HepG2 (cell line): Measurements from ENCODE around the gene ZNF561. TPM values are rescaled to one million over a fixed set of nuclear protein-coding genes. Genes with fewer than 3 reads are reported as not detected.

Experiments
- ADNP ChIP-seq: sonication (generic); formaldehyde crosslinking; IDR thresholded peaks from 2 replicates; pipeline ENCODE4 v1.4.0; 2020; ENCODE audit warnings: missing genetic modification reagents
- ATM ChIP-seq: fragments of 450-650 bp; IDR thresholded peaks from 2 replicates; pipeline ENCODE4 v1.7.1; 2017; ENCODE audit warnings: mild to moderate bottlenecking, borderline replicate concordance
- CCAR2 ChIP-seq: fragments of 200-400 bp; formaldehyde crosslinking; optimal IDR thresholded peaks from 2 replicates; pipeline ENCODE3; 2018; ENCODE audit warnings: low read depth, mild to moderate bottlenecking, low read length, moderate library complexity
- CHD2 ChIP-seq: IDR thresholded peaks from 2 replicates; pipeline ENCODE4 v1.6.1; 2011; ENCODE audit warnings: low read depth, low read length, improper control_type of control experiment
- FOXA1 ChIP-seq, 2 experiments: fragments of 450-650 bp in 1 of 2; sonication (generic) in 1 of 2; formaldehyde crosslinking in 1 of 2; IDR thresholded peaks; 2 replicates each; pipeline versions ENCODE4 v1.4.0 to v1.6.1; 2016 to 2020; ENCODE audit warnings: missing genetic modification reagents in 1 of 2
- HDAC6 ChIP-seq: fragments of 200-600 bp; sonication (generic); IDR thresholded peaks from 2 replicates; pipeline ENCODE4 v1.7.0; 2017; ENCODE audit warnings: mild to moderate bottlenecking, antibody characterized with exemption, low read length, low read depth
- HNRNPL ChIP-seq: fragments of 200-400 bp; formaldehyde crosslinking; IDR thresholded peaks from 2 replicates; pipeline ENCODE4 v1.6.1; 2017; ENCODE audit warnings: mild to moderate bottlenecking, low read depth, low read length
- HOXA3 ChIP-seq: sonication (generic); formaldehyde crosslinking; IDR thresholded peaks from 2 replicates; pipeline ENCODE4 v1.5.0; 2020; ENCODE audit warnings: missing genetic modification reagents
- JARID2 ChIP-seq: sonication (generic); formaldehyde crosslinking; IDR thresholded peaks from 2 replicates; pipeline ENCODE4 v1.8.1; 2023; ENCODE audit warnings: missing genetic modification reagents, inconsistent platforms; ENCODE audit not compliant: insufficient replicate concordance
- JUND ChIP-seq: sonication (generic); formaldehyde crosslinking; IDR thresholded peaks from 2 replicates; pipeline ENCODE4 v1.8.0; 2022; ENCODE audit warnings: mild to moderate bottlenecking, missing genetic modification reagents
- MIER2 ChIP-seq: IDR thresholded peaks from 2 replicates; pipeline ENCODE4 v1.6.1; 2016; ENCODE audit warnings: missing biosample characterization, missing genetic modification reagents
- MIER3 ChIP-seq: IDR thresholded peaks from 2 replicates; pipeline ENCODE4 v1.6.1; 2016; ENCODE audit warnings: missing compliant biosample characterization, borderline replicate concordance
- RFXAP ChIP-seq: sonication (generic); formaldehyde crosslinking; IDR thresholded peaks from 2 replicates; pipeline ENCODE4 v1.4.0; 2020; ENCODE audit warnings: missing genetic modification reagents, borderline replicate concordance
- SRSF4 ChIP-seq: fragments of 200-400 bp; formaldehyde crosslinking; IDR thresholded peaks from one replicate; pipeline ENCODE4 v1.6.1; 2018; ENCODE audit warnings: mild to moderate bottlenecking, low read depth, low read length, moderate library complexity; ENCODE audit not compliant: poor library complexity, severe bottlenecking
- WIZ ChIP-seq: sonication (generic); formaldehyde crosslinking; IDR thresholded peaks from 2 replicates; pipeline ENCODE4 v1.5.1; 2020; ENCODE audit warnings: mild to moderate bottlenecking, missing genetic modification reagents
- ZNF235 ChIP-seq: sonication (generic); formaldehyde crosslinking; IDR thresholded peaks from 2 replicates; pipeline ENCODE4 v1.8.1; 2023; ENCODE audit warnings: mild to moderate bottlenecking, missing genetic modification reagents, borderline replicate concordance
- ZNF296 ChIP-seq: sonication (generic); formaldehyde crosslinking; conservative IDR thresholded peaks from 2 replicates; pipeline ENCODE4 v1.5.0; 2020; ENCODE audit warnings: mild to moderate bottlenecking, missing genetic modification reagents
- ZNF543 ChIP-seq: sonication (generic); formaldehyde crosslinking; IDR thresholded peaks from 2 replicates; pipeline ENCODE4 v1.4.0; 2020; ENCODE audit warnings: mild to moderate bottlenecking, missing genetic modification reagents
- ZSCAN31 ChIP-seq: sonication (generic); formaldehyde crosslinking; IDR thresholded peaks from 2 replicates; pipeline ENCODE4 v1.5.0; 2020; ENCODE audit warnings: low read depth, mild to moderate bottlenecking, missing genetic modification reagents
- polyA plus RNA-seq, 8 experiments: library from polyadenylated mRNA; depleted of rRNA in 3 of 8; stranded (reverse) in 7 of 8; unstranded in 1 of 8; fragments of >200 nt; fragmentation: Illumina TruSeq in 4 of 8; extraction: Trizol in 4 of 8; gene quantifications; 2 replicates each; pipeline versions ENCODE4 v1.2.1 to v1.2.3, GENCODE V29; 2011 to 2016; ENCODE audit warnings: low read depth in 4 of 8, missing spikeins in 1 of 8, mixed read lengths in 1 of 8; ENCODE audit not compliant: insufficient read depth in 1 of 8
- total RNA-seq, 5 experiments: library from RNA; depleted of rRNA; stranded (reverse); fragments of >200 nt; fragmentation: Illumina TruSeq; extraction: Trizol; gene quantifications; 2 replicates each; pipeline ENCODE4 v1.2.3, GENCODE V29; 2016; ENCODE audit warnings: low read depth in 1 of 5
- TF ChIP-seq, protein P1 (sequence below): sonication (generic); formaldehyde crosslinking; IDR thresholded peaks from 2 replicates; pipeline ENCODE4 v1.4.0; 2020; ENCODE audit warnings: missing genetic modification reagents, low read depth, mild to moderate bottlenecking, borderline replicate concordance
- TF ChIP-seq, protein P2 (sequence below): sonication (generic); formaldehyde crosslinking; IDR thresholded peaks from 2 replicates; pipeline ENCODE4 v1.8.1; 2023; ENCODE audit warnings: missing genetic modification reagents, mild to moderate bottlenecking, borderline replicate concordance
- TF ChIP-seq, protein P3 (sequence below): sonication (generic); formaldehyde crosslinking; IDR thresholded peaks from 2 replicates; pipeline ENCODE4 v1.4.0; 2020; ENCODE audit warnings: mild to moderate bottlenecking, missing genetic modification reagents
- TF ChIP-seq, protein P4 (sequence below): sonication (generic); formaldehyde crosslinking; IDR thresholded peaks from 2 replicates; pipeline ENCODE4 v1.8.0; 2022; ENCODE audit warnings: missing genetic modification reagents, mild to moderate bottlenecking, borderline replicate concordance
- TF ChIP-seq, protein P5 (sequence below): sonication (generic); formaldehyde crosslinking; IDR thresholded peaks from 2 replicates; pipeline ENCODE4 v1.5.0; 2020; ENCODE audit warnings: missing genetic modification reagents, mild to moderate bottlenecking, borderline replicate concordance
- TF ChIP-seq, protein P6 (sequence below): IDR thresholded peaks from 2 replicates; pipeline ENCODE4 v1.6.1; 2018; ENCODE audit warnings: missing genetic modification reagents, mild to moderate bottlenecking, missing compliant biosample characterization

The ZNF561 gene
- total and polyA plus RNA-seq, 2 of the 13 experiments (the other 11 are each of a cell fraction or from before 2014, with no cell fraction given), result 19.8 to 35.1 TPM

DNA sequence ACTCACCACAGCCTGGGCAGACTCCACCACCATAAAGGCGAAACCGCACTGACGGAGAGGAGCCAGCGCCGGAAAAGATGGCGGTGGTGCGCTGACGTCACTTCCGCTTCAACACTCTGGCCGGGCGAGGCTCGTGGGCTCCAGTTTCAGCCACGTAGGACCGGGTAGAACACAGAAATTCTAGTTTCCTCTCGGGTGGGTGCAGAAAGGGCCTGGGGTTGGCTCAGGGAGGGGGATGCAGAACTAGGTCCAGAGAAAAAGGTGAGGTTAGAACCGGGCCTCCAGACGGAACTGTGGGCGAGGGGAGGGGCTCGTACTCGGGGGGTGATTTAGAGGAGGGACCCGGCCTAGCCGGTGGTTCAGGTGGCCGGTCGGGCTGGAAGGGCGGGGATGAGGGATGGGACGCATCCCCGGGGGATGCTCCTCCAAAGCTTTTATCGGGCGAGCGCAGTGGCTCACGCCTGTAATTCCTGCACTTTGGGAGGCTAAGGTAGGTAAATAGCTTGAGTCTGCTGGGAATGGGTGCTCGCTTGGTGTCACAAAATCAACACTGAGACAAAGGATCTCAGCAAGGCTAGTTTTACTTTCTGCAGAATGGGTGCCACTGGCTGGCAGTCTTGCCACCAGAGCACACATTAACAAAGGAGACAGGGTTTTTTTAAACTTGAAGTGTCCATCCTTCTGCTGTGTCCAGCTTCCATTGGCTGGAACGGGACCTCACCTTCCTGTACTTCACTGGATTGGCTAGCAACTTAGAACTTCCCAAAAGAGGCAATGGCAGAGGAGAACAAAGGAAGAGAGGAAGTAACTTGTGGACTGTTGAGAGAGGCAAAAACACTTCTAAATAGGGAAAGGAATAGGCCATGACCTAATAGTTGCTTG is at the start of gene ZNF561 (continued):
- no peak for TF ChIP-seq FOXA1 (IDR thresholded peaks at IDR 0.05)
- TF ChIP-seq FOXA1 (CRISPR knock-in tag; IDR thresholded peaks at IDR 0.05), result no peak
- peak; percentile 90 for TF ChIP-seq HOXA3
- TF ChIP-seq MIER3 (CRISPR knock-in tag), result peak; percentile 34; the same call in 1 of the 2 replicates
- no peak for TF ChIP-seq ATM
- TF ChIP-seq ZNF235 (CRISPR knock-in tag), result 0 out of 2 replicates have a peak, but pooled peaks have one; percentile 73
- 0 out of 2 replicates have a peak, but pooled peaks have one; percentile 19 for TF ChIP-seq HNRNPL
- TF ChIP-seq, protein P1, sequence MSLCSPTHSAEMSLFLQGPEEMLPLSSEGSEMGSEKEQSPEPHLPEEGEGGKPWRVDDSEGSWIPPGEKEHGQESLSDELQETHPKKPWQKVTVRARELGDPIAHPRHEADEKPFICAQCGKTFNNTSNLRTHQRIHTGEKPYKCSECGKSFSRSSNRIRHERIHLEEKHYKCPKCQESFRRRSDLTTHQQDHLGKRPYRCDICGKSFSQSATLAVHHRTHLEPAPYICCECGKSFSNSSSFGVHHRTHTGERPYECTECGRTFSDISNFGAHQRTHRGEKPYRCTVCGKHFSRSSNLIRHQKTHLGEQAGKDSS, result no peak
- TF ChIP-seq, protein P2, sequence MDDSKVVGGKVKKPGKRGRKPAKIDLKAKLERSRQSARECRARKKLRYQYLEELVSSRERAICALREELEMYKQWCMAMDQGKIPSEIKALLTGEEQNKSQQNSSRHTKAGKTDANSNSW (CRISPR knock-in tag), result no peak
- TF ChIP-seq HDAC6, result no peak
- no peak for TF ChIP-seq MIER2 (CRISPR knock-in tag)
- no peak for TF ChIP-seq ZNF296 (CRISPR knock-in tag)
- no peak for TF ChIP-seq JARID2
- TF ChIP-seq SRSF4, result no peak
- peak; percentile 55 for TF ChIP-seq RFXAP
- no peak for TF ChIP-seq ADNP (CRISPR knock-in tag)
- TF ChIP-seq CCAR2, result no peak
- TF ChIP-seq ZNF543 (CRISPR knock-in tag), result no peak
- TF ChIP-seq JUND (CRISPR knock-in tag), result 0 out of 2 replicates have a peak, but pooled peaks have one; percentile 59
- 0 out of 2 replicates have a peak, but pooled peaks have one; percentile 42 for TF ChIP-seq WIZ
- TF ChIP-seq, protein P3, sequence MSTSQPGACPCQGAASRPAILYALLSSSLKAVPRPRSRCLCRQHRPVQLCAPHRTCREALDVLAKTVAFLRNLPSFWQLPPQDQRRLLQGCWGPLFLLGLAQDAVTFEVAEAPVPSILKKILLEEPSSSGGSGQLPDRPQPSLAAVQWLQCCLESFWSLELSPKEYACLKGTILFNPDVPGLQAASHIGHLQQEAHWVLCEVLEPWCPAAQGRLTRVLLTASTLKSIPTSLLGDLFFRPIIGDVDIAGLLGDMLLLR (CRISPR knock-in tag), result no peak
- TF ChIP-seq, protein P4, sequence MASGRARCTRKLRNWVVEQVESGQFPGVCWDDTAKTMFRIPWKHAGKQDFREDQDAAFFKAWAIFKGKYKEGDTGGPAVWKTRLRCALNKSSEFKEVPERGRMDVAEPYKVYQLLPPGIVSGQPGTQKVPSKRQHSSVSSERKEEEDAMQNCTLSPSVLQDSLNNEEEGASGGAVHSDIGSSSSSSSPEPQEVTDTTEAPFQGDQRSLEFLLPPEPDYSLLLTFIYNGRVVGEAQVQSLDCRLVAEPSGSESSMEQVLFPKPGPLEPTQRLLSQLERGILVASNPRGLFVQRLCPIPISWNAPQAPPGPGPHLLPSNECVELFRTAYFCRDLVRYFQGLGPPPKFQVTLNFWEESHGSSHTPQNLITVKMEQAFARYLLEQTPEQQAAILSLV (CRISPR knock-in tag), result no peak; the same call in 1 of the 2 replicates
- no peak; the same call in 1 of the 2 replicates for TF ChIP-seq CHD2
- TF ChIP-seq, protein P5, sequence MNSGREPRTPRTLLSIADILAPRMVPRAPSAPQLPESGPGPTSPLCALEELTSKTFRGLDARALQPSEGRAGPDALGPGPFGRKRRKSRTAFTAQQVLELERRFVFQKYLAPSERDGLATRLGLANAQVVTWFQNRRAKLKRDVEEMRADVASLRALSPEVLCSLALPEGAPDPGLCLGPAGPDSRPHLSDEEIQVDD (CRISPR knock-in tag), result no peak
- TF ChIP-seq ZSCAN31, result no peak; the same call in 1 of the 2 replicates
- TF ChIP-seq, protein P6, sequence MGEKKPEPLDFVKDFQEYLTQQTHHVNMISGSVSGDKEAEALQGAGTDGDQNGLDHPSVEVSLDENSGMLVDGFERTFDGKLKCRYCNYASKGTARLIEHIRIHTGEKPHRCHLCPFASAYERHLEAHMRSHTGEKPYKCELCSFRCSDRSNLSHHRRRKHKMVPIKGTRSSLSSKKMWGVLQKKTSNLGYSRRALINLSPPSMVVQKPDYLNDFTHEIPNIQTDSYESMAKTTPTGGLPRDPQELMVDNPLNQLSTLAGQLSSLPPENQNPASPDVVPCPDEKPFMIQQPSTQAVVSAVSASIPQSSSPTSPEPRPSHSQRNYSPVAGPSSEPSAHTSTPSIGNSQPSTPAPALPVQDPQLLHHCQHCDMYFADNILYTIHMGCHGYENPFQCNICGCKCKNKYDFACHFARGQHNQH (CRISPR knock-in tag), result no peak
